Ishikawa (cell line): Measurements from ENCODE around the gene AIG1.

Source experiments
- CEBPB ChIP-seq: IDR thresholded peaks from 2 replicates; pipeline ENCODE4 v1.6.1; 2012
- CREB1 ChIP-seq: IDR thresholded peaks from 2 replicates; pipeline ENCODE4 v1.6.1; 2012; ENCODE audit warnings: low read depth
- EGR1 ChIP-seq: IDR thresholded peaks from 2 replicates; pipeline ENCODE4 v1.6.1; 2012
- EP300 ChIP-seq: IDR thresholded peaks from 2 replicates; pipeline ENCODE4 v1.6.1; 2012; ENCODE audit warnings: borderline replicate concordance
- FOXM1 ChIP-seq: IDR thresholded peaks from 2 replicates; pipeline ENCODE4 v1.6.1; 2012; ENCODE audit warnings: low read depth, borderline replicate concordance
- MAX ChIP-seq: IDR thresholded peaks from 2 replicates; pipeline ENCODE4 v1.6.1; 2012
- NFIC ChIP-seq: IDR thresholded peaks from 2 replicates; pipeline ENCODE4 v1.6.1; 2012
- RAD21 ChIP-seq: IDR thresholded peaks from 2 replicates; pipeline ENCODE4 v1.6.1; 2012; ENCODE audit warnings: low read depth
- REST ChIP-seq: IDR thresholded peaks from 2 replicates; pipeline ENCODE4 v1.6.1; 2012; ENCODE audit warnings: low read depth, mild to moderate bottlenecking
- TAF1 ChIP-seq: IDR thresholded peaks from 2 replicates; pipeline ENCODE4 v1.6.1; 2012; ENCODE audit warnings: low read depth, mild to moderate bottlenecking
- TCF12 ChIP-seq: IDR thresholded peaks from 2 replicates; pipeline ENCODE4 v1.6.1; 2012; ENCODE audit warnings: low read depth
- TEAD4 ChIP-seq: IDR thresholded peaks from 2 replicates; pipeline ENCODE4 v1.6.1; 2012
- USF1 ChIP-seq: IDR thresholded peaks from 2 replicates; pipeline ENCODE4 v1.6.1; 2012
- YY1 ChIP-seq: IDR thresholded peaks from 2 replicates; pipeline ENCODE4 v1.6.1; 2012; ENCODE audit warnings: low read depth
- ZBTB7A ChIP-seq: IDR thresholded peaks from 2 replicates; pipeline ENCODE4 v1.6.1; 2012; ENCODE audit warnings: low read depth

The AIG1 gene

GRCh38 chr6:143241911-143242310, 181.2 kb downstream of the AIG1 start:
- TF ChIP-seq TCF12 = no peak
- no peak for TF ChIP-seq YY1
- TF ChIP-seq CREB1 = no peak
- no peak for TF ChIP-seq REST
- no peak for TF ChIP-seq USF1
- no peak for TF ChIP-seq EGR1
- no peak for TF ChIP-seq RAD21
- no peak for TF ChIP-seq ZBTB7A
- no peak for TF ChIP-seq TEAD4

- TF ChIP-seq TAF1 (no peak), ZBTB7A (no peak), YY1 (no peak), TEAD4 (no peak), USF1 (no peak), CREB1 (no peak), EGR1 (no peak), NFIC (no peak), MAX (no peak), CEBPB (no peak), FOXM1 (no peak)
Measured at GRCh38 chr6:143243786-143244185, 183.1 kb downstream of the AIG1 start.

- TF ChIP-seq TAF1 (no peak), MAX (no peak)
Measured at GRCh38 chr6:143245656-143246055, 185.0 kb downstream of the AIG1 start.

GRCh38 chr6:143247586-143247985, 186.9 kb downstream of the AIG1 start:
- no peak for TF ChIP-seq TAF1
- TF ChIP-seq EP300 = no peak
- no peak for TF ChIP-seq MAX
- TF ChIP-seq CREB1 = no peak
- no peak for TF ChIP-seq USF1
- no peak for TF ChIP-seq TCF12
- no peak for TF ChIP-seq CEBPB
- no peak for TF ChIP-seq REST
- no peak for TF ChIP-seq FOXM1
- no peak for TF ChIP-seq TEAD4

GRCh38 chr6:143248359-143248758, 187.7 kb downstream of the AIG1 start:
- TF ChIP-seq EP300 (no peak), USF1 (no peak), EGR1 (no peak), RAD21 (no peak), MAX (no peak), CEBPB (no peak), ZBTB7A (no peak), YY1 (no peak), REST (no peak)
